ENCODE measurements around the gene NBPF19. TPM values are rescaled to one million over a fixed set of nuclear protein-coding genes. Genes with fewer than 3 reads are reported as not detected.

NBPF19 gene
- total and polyA plus RNA-seq, 5 donors = 2.9 to 9.4 (median 6.5) TPM

Other genes with a start within 250 kb of the NBPF19 start
- not detected for gene PPIAL4C, start 108.8 kb downstream of the NBPF19 start, total RNA-seq
- gene PPIAL4C, start 108.8 kb downstream of the NBPF19 start, polyA plus RNA-seq = not detected